Fibroblast of villous mesenchyme (primary cell): ENCODE results near the gene ARID1A. TPM values are rescaled to one million over a fixed set of nuclear protein-coding genes. Genes with fewer than 3 reads are reported as not detected.

Source experiments
- DNase-seq: peaks from one replicate; pipeline ENCODE4 v3.0.0-alpha.2; 2010; ENCODE audit warnings: low read depth
- H3K4me3 ChIP-seq: 2 replicates; pipeline ENCODE4 v1.5.1; 2011; ENCODE audit warnings: low read depth, mild to moderate bottlenecking, low read length
- CTCF ChIP-seq: IDR thresholded peaks from 2 replicates; pipeline ENCODE4 v1.5.1; 2012; ENCODE audit warnings: low read depth, mild to moderate bottlenecking, low read length; ENCODE audit not compliant: insufficient read depth
- total RNA-seq: library from RNA; depleted of rRNA; stranded (reverse); fragments of >200 nt; gene quantifications from 2 replicates; pipeline ENCODE4 v1.2.3, GENCODE V29; 2012

The ARID1A gene
- total RNA-seq, 1 donor = 31.1 TPM

DNA sequence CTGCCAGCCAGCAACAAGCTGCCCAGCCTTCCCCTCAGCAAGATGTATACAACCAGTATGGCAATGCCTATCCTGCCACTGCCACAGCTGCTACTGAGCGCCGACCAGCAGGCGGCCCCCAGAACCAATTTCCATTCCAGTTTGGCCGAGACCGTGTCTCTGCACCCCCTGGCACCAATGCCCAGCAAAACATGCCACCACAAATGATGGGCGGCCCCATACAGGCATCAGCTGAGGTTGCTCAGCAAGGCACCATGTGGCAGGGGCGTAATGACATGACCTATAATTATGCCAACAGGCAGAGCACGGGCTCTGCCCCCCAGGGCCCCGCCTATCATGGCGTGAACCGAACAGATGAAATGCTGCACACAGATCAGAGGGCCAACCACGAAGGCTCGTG lies 78.6 kb downstream of the ARID1A start:
- no peak for TF ChIP-seq CTCF
- DNase-seq = no peak
- no peak overlapping the region for H3K4me3 ChIP-seq

DNA sequence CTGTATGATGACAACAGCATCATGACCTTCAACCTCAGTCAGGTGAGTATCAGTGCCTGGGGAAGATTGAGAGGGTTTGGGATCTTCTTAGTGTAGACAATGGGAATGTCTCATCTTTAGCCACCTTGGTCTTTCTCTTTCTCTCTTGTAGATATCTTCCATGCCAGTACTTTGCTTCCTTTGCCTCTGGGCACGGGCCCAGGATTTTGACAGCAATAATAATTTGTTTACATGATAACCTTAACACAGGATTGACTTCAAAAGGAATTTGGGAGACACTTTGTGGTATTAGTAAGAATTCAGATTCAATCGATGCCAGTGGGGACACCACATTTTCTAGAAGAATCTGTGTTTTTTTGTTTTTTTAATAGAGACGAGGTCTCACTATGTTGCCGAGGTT lies 79.9 kb downstream of the ARID1A start:
- TF ChIP-seq CTCF = no peak
- no peak overlapping the region for H3K4me3 ChIP-seq
- peak; percentile 30 for DNase-seq

DNA sequence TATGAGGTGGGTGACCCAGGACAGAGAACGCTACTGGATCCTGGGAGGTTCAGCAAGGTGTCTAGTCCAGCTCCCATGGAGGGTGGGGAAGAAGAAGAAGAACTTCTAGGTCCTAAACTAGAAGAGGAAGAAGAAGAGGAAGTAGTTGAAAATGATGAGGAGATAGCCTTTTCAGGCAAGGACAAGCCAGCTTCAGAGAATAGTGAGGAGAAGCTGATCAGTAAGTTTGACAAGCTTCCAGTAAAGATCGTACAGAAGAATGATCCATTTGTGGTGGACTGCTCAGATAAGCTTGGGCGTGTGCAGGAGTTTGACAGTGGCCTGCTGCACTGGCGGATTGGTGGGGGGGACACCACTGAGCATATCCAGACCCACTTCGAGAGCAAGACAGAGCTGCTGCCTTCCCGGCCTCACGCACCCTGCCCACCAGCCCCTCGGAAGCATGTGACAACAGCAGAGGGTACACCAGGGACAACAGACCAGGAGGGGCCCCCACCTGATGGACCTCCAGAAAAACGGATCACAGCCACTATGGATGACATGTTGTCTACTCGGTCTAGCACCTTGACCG lies 83.4 kb downstream of the ARID1A start:
- TF ChIP-seq CTCF = no peak
- no peak overlapping the region for H3K4me3 ChIP-seq

DNA sequence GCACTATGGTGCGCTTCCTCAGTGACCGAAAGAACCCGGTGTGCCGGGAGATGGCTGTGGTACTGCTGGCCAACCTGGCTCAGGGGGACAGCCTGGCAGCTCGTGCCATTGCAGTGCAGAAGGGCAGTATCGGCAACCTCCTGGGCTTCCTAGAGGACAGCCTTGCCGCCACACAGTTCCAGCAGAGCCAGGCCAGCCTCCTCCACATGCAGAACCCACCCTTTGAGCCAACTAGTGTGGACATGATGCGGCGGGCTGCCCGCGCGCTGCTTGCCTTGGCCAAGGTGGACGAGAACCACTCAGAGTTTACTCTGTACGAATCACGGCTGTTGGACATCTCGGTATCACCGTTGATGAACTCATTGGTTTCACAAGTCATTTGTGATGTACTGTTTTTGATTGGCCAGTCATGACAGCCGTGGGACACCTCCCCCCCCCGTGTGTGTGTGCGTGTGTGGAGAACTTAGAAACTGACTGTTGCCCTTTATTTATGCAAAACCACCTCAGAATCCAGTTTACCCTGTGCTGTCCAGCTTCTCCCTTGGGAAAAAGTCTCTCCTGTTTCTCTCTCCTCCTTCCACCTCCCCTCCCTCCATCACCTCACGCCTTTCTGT lies 84.6 kb downstream of the ARID1A start:
- H3K4me3 ChIP-seq = no peak overlapping the region
- TF ChIP-seq CTCF = no peak
- no peak for DNase-seq

More for the DNA sequence above, 83.4 kb downstream of the ARID1A start:
- DNase-seq = no peak

DNA sequence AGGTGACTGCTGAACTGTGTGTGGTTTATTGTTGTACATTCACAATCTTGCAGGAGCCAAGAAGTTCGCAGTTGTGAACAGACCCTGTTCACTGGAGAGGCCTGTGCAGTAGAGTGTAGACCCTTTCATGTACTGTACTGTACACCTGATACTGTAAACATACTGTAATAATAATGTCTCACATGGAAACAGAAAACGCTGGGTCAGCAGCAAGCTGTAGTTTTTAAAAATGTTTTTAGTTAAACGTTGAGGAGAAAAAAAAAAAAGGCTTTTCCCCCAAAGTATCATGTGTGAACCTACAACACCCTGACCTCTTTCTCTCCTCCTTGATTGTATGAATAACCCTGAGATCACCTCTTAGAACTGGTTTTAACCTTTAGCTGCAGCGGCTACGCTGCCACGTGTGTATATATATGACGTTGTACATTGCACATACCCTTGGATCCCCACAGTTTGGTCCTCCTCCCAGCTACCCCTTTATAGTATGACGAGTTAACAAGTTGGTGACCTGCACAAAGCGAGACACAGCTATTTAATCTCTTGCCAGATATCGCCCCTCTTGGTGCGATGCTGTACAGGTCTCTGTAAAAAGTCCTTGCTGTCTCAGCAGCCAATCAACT lies 85.5 kb downstream of the ARID1A start:
- H3K4me3 ChIP-seq = no peak overlapping the region
- no peak for DNase-seq
- TF ChIP-seq CTCF = no peak

GRCh38 chr1:26782521-26783212 lies 86.9 kb downstream of the ARID1A start:
- H3K4me3 ChIP-seq = no peak overlapping the region
- TF ChIP-seq CTCF = no peak
- no peak for DNase-seq
